DMS153 treated with DMSO at 0.1 percent for 48 hours (cell line): ENCODE results near the gene PLEKHG2.

ENCODE experiments used
- DNase-seq: peaks from one replicate; lab custom pipeline; 2025; ENCODE audit not compliant: unreplicated experiment; lab: John Stamatoyannopoulos, UW

Gene PLEKHG2

DNA sequence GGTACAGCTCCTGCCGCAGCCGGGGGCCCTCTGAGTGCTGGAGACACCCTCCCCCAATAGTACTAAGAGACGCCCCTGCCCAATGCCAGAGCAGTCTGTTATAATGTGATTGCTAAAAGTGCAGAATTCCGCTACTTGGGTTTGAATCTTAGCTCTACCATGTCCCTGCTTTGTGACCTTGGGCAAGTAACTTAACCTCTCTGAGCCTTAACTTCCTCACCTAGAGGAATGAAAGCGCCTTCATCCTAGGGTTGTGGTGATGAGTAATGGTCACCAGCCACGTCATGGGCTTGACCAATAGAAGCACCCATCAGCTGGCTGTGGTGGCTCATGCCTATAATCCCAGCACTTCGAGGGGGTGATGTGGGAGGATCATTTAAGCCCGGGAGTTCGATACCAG lies 6.5 kb downstream of the PLEKHG2 start:
- DNase-seq: no peak

DNA sequence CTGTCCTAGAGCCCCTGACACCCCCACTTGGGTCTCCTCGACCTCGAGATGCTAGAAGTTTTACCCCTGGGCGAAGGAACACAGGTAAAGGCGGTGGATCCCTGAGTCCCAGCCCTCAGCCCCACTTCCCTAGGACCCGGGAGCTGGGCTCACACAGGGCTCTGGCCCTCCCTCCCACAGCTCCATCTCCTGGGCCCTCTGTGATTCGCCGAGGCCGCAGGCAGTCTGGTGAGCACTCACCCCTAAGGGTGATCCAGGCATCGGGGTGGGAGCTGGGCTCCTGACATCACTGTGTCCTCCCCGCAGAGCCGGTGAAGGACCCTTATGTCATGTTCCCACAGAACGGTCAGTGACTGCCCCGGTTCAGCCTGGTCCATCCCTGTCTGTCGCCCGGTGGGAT lies 8.3 kb downstream of the PLEKHG2 start:
- DNase-seq: no peak

DNA sequence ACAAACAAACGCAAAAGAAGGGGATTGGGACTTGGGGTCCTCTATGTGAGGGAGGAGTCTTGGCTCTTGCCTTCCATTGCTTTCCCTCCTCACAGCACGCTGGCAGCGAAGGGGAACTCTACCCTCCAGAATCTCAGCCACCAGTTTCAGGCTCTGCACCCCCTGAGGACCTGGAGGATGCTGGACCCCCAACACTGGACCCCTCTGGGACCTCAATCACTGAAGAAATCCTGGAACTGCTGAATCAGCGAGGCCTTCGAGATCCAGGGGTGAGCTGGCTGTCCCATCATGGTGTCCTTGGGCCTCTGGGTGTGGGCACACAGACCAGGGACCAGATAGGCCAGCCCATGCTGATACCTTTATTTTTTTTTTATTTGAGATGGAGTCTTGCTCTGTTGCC lies 9.6 kb downstream of the PLEKHG2 start:
- no peak for DNase-seq

DNA sequence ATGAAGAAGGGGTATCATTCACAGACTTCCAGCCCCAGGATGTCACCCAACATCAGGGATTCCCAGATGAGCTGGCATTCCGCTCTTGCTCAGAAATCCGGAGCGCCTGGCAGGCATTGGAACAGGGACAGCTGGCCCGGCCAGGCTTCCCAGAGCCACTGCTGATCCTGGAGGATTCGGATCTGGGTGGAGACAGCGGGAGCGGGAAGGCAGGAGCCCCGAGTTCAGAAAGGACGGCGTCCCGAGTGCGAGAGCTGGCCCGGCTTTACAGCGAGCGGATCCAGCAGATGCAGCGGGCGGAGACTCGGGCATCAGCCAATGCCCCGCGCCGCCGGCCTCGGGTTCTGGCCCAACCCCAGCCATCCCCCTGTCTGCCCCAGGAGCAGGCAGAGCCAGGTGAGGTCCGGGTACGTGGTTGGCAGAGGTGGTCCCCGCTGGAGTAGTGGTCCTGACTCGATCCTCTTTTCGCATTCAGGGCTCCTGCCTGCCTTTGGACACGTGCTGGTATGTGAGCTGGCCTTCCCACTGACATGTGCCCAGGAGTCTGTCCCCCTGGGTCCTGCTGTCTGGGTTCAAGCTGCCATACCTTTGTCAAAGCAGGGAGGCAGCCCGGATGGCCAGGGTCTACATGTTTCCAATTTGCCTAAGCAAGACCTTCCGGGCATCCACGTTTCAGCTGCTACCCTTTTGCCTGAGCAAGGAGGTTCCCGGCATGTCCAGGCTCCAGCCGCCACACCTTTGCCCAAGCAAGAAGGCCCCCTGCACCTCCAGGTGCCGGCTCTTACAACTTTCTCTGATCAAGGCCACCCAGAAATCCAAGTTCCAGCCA lies 11.0 kb downstream of the PLEKHG2 start:
- no peak for DNase-seq

DNA sequence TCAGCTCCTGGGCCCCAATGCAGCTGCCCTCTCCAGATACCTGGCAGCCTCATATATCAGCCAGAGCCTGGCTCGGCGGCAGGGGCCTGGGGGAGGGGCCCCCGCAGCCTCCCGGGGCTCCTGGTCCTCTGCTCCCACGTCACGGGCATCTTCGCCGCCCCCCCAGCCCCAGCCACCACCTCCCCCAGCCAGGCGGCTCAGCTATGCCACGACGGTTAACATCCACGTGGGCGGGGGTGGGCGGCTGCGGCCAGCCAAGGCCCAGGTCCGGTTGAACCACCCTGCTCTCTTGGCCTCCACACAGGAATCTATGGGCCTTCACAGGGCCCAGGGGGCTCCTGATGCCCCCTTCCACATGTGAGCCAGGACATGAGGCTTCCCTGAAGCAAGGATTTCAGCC lies 12.5 kb downstream of the PLEKHG2 start:
- DNase-seq: no peak

DNA sequence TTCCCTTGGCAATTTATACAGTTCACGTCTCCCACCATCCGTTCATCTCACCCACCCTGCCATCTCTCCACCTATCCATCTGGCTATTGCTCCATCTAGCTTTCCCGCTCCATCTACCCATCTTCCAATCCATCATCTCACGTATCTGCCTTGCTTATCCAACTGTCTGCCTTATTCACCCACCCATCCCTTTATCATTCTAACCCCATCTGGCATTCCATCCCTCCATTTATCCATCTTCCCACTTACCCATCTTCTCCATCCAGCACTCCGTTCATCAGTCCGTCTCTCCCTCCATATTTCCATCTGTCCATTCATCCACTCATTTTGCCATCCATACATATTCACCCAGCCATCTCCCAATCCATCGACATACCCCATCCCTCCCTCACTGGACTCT lies 13.3 kb downstream of the PLEKHG2 start:
- no peak for DNase-seq

DNA sequence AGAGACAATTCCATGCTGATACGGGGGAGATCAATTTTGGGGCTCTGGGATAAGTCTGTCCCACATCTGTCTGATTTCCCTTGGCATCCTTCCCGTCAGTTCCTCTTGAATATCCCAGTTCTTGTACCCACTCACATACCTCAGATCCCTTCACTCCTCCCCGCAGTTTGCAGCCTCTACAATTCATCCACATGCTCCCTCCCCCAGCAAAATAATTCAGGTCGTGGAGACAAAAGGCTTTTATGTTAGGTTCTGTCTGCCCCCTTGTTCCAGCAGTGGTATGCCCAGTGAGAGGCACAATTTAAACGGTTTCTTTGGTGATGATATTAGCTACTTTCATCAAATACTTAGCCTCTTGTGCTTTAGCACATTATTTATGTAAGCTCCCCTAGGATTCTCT lies 13.7 kb downstream of the PLEKHG2 start:
- no peak for DNase-seq

DNA sequence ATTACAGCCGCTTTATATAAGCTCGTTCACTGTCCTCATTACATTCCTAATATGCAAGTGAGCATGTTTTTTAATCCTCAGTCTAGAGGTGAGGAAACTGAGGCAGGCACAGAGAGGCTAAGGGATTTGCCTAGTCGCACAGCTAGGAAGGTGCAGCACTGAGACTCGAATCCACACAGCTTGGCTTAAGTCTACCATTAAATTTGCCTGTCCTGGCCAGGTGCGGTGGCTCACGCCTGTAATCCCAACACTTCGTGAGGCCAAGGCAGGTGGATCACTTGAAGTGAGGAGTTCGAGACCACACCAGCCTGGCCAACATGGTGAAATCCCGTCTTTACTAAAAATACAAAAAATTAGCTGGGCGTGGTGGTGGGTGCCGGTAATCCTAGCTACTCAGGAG lies 15.2 kb downstream of the PLEKHG2 start:
- no peak for DNase-seq

DNA sequence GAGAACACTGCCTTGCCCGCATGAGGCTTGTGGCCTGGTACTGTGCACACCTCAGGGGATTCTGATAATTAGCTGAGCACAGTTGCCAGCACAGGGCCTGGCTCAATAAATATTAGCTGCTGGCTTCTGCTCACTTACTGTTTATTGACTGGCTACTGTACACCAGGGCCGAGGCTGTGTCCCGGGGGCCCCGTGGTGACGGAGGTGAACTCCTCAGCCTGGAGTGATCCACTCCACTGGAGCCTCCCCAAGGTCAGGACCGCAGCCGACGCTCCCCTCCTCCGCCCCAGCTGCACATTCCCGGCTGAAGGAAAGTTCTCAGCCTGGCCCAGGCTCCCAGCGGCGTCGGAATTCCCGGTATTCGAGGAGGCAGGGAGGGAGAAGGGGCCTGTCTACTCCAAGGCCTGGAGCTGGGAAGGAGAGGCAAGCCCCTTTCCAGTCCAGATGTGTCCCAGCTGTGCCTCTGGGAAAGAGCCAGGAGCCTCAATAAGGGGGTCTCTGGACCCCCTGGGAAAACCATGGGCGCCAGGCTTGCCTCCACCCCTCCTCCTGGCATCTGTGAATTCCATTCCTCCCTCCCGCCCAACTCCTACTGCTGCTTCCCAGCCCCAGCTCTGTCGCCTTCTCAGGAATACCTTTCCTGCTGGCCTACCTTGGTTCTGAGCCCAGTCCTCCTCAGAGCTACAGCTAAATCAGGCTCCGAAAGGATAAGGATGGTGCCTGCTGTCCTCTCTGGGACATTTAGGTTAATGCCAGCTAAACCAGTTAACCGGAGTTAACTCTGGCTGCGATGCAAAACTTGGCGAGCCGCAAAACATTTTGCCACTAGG lies 16.0 kb downstream of the PLEKHG2 start:
- no peak for DNase-seq

DNA sequence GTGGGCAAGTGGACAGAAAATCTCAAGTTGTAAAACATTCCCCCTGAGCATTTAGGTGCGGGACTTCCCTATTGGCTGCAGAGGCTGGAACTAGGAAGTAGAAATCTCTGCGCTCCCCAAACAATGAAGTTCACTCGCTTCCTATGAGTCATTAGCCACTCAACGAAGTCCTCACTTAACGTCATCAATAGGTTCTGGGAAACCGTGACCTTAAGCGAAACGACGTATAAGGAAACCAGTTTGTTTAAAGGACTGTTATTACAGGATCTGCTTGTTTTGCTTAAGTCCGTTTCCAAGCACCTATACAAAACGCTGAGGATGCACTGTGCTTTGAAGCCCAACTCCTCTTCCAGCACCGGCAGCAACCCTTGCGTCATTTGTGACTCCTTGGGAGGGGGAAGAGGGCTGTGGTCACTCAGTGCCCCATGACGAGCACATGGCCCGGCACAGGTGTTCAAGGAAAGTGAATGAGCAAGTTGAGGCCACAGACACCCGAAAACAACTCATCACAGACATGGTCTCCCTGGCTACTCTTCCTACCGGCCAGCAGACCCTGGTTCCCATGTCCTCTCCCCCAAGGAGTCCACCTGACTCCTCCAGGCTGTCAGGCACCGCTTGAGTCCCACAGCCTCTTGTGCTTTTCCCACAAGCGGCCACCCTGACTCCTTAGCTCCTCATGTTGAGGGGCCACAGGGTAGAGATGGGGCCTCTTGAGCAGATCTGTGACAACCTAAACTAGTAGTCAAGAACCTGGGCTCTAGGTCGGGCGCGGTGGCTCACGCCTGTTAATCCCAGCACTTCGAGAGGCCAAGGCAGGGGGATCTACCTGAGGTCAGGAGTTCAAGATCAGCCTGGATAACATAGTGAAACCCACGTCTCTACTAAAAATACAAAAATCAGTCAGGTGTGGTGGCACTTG lies 18.5 kb downstream of the PLEKHG2 start:
- peak; percentile 78 for DNase-seq

DNA sequence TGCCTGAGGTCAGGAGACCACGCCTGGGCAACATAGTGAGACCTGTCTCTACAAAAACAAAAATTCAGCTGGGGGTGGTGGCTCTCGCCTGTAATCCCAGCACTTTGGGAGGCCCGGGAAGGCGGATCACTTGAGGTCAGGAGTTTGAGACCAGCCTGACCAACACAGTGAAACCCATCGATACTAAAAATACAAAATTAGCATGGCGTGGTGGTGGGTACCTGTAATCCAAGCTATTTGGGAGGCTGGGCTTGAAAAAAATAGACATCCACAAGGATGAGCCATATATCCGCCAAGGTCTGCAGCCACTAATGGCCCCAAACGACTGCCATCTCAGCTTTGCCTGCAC lies 20.2 kb downstream of the PLEKHG2 start:
- no peak for DNase-seq

DNA sequence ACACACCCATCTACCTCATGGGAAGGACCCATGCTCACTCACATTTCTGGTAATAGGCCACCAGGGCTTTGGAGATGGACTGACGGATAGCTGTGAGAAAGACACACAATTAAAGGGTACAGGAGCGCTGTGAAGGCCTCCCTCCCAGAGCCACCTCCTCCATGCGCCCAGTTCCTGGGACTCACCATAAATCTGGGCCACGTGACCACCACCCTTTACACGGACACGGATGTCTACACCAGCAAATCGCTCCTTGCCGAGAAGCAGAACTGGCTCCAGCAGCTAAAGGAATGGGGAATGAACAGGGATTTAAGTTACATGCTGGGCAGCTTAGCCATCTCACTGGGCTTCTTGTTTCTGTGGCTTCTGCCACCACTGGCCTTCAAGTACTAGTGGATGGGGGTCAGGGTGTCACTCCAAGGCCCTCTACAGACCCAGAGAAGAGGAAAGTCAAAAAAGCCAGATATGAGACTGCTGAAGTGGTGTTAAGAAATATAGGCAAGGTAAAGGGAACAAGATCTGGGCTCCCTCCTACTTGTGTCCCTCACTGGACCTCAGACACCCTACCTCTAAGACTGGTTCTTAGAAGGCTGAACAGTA lies 21.1 kb downstream of the PLEKHG2 start:
- no peak for DNase-seq

DNA sequence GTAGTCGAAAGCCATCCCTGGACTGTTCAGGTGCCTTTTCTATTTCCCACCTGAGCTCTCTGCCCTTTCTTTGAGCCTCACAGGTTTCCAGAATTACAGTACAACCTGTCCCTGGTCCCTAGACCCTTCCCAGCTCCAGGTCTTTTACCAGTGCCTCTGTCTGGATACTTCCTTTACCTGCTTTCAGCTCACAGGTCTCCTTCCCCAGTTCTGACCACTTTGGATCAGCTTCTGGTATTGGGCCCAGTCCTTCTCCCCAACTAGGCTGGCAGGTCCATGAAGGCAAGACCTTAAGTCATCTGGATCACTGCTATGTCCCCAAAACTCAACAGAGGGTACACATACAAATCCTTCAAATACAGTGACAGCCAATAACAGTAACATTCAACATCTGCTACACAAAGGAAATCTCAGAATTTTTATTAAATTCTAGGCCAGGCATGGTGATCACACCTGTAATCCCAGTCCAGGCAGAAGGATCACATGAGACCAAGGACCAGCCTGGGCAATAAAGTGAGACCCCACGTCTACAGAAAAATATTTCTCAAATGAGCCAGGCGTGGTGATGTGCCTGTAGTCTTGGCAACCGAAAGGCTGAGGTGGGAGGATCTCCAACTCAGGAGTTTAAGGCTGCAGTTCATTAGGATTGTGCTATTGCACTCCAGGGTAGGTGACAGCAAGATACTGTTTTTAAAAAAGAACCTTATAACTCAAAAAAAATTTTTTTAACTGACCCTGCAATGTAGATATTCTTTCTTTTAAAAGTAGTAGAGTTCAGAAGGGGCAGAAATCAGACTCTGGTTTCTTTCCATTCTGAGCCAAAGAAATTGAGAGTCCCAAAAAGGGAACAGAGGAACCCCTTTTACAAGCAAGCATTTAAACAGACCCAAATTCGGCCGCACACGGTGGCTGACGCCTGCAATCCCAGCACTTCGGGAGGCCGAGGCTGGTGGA lies 21.9 kb downstream of the PLEKHG2 start:
- no peak for DNase-seq

DNA sequence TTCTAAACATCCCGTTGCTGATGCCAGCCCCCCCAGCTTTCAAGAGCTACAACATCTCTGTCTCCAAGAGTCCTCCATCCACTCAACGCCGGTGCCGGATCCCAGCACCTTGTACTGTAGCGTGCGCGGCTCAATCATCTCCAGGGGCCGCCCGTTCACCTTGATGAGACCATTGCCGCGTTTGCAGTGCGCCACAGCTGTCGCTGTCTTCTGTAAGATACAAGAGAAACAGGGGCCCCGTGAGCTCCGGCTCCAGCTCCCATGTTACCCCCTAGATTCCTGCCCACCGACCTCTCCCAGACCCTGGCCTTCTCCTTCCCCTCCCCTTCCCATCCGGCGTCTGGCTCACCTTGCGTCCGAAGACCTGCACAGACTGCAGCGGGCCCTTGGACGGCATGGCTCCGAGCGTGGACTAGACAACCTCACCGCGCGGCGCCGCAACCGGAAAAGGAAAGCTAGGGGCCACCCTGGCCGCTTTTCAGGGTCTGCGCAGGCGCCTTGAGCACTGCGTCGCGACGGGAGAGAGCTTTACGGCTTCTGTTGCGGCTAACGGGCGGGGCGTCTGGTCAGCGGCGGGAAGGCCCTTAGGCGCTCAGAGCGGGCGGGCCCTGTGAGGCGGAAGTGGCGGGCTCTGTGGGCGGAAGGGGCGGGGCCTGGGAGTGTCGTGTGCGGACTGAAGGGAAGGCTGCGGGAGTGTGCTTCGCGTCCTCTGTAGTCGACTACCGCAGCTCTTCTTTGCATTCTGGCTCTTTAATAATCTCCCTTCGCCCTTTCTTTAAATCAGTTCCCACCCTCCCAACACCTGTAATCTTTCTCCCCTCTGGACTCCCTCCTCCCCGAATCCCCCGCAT lies 23.3 kb downstream of the PLEKHG2 start, which contains the start of gene RPS16:
Gene RPS16, minus strand, starts transcription at position 451 of the 851 bp plus-strand sequence. Its CDS starts 54 bp downstream, at position 397.
- peak; percentile 92 for DNase-seq

DNA sequence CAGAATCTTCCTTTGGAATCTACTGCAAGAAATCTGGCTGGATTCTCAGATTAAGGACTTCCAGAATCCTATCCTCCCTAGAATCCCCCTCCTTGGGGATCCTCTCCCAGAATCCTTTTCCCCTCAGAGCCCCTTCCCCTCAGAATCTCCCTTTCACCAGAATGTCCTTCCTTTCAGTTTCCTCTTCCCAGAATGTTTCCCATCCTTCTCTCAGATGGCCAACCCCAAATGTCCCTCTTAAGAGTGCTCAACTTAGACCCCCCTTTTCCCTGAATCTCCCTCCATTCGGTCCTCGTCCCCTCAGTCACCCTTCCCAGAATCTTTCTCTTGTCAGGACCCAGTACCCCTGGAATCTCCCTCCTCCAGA lies 23.9 kb downstream of the PLEKHG2 start:
- DNase-seq: no peak

DNA sequence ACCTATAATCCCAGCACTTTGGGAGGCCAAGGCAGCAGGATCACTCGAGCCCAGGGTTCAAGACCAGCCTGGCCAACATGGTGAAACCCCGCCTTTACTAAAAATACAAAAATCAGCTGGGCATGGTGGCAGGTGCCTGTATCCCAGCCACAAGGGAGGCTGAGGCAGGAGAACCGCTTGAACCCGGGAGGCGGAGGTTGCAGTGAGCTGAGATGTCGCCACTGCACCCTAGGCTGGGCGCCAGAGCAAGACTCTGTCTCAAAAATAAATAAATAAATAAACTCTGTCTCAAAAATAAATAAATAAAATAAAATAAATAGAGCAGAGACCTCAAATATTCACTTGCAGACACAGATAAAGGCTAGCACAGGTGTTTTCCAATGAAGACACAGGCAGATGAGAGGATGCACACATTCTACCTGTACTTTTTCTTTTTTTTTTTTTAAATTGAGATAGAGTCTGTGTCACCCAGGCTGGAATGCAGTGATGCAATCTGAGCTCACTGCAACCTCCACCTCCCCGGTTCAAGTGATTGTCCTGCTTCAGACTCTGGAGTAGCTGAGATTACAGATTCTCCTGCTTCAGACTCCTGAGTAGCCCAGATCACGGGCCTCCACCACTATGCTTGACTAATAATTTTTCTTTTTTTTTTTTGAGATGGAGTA lies 25.9 kb downstream of the PLEKHG2 start:
- no peak for DNase-seq

DNA sequence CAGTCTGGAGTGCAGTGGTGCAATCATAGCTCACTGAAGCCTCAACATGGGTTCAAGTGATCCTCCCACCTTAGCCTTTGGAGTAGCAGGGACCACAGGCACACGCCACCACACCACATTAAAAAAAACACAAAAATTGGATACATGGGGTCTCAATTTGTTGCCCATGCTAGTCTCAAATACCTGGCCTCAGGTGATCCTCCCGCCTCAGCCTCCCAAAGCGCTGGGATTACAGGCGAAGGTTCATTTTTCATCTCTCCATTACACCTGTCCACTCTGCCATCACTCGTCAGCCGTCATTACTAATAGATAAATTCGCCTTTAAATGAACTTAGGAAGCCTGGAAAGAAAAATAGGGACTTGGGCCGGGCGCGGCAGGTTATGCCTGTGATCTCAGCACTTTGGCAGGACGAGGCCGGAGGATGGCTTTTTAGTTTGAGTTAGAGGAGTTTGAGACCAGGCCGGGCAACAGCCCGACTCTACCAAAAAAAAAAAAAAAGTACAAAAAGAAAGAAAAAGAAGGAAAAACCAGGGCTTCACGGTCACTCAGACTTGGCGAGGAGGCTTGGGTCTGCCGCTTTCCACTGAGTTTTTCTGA lies 32.2 kb downstream of the PLEKHG2 start:
- no peak for DNase-seq
